ENCODE results near the gene GALNT2.

GRCh38 chr1:230061801-230062200 lies 5.2 kb upstream of the GALNT2 start:
- TF ChIP-seq, protein P1, sequence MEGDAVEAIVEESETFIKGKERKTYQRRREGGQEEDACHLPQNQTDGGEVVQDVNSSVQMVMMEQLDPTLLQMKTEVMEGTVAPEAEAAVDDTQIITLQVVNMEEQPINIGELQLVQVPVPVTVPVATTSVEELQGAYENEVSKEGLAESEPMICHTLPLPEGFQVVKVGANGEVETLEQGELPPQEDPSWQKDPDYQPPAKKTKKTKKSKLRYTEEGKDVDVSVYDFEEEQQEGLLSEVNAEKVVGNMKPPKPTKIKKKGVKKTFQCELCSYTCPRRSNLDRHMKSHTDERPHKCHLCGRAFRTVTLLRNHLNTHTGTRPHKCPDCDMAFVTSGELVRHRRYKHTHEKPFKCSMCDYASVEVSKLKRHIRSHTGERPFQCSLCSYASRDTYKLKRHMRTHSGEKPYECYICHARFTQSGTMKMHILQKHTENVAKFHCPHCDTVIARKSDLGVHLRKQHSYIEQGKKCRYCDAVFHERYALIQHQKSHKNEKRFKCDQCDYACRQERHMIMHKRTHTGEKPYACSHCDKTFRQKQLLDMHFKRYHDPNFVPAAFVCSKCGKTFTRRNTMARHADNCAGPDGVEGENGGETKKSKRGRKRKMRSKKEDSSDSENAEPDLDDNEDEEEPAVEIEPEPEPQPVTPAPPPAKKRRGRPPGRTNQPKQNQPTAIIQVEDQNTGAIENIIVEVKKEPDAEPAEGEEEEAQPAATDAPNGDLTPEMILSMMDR (conservative IDR thresholded peaks at IDR 0.05; ENCODE audit: low read length): no peak
- no peak for TF ChIP-seq EZH2phosphoT487 (IDR thresholded peaks at IDR 0.05; ENCODE audit: borderline replicate concordance)
